Measurements from ENCODE around the gene ASB13.

ASB13 gene

GRCh38 chr10:5592070-5592469, 74.3 kb downstream of the ASB13 start:
- in situ Hi-C loops (cut with HindIII; ENCODE audit: low pct_unique_long_range_greater_than_20kb, low sequenced_read_pairs) = no loop called here

GRCh38 chr10:5591336-5591824, 75.0 kb downstream of the ASB13 start:
- TF ChIP-seq JUND (IDR thresholded peaks at IDR 0.05; ENCODE audit: low read depth) = no peak
- in situ Hi-C loops (cut with HindIII; ENCODE audit: low pct_unique_long_range_greater_than_20kb, low sequenced_read_pairs) = no loop called here
- no peak for DNase-seq (ENCODE audit: low read depth in 1 of 2, low spot score in 1 of 2)

More at GRCh38 chr10:5592070-5592469, 74.3 kb downstream of the ASB13 start:
- no peak for TF ChIP-seq JUND (IDR thresholded peaks at IDR 0.05; ENCODE audit: low read depth)
- no peak for DNase-seq (ENCODE audit: low read depth in 1 of 2, low spot score in 1 of 2)

GRCh38 chr10:5590816-5591215, 75.6 kb downstream of the ASB13 start:
- no peak for DNase-seq (ENCODE audit: low read depth in 1 of 2, low spot score in 1 of 2)
- TF ChIP-seq JUND (IDR thresholded peaks at IDR 0.05; ENCODE audit: low read depth) = no peak
- in situ Hi-C loops (cut with HindIII; ENCODE audit: low pct_unique_long_range_greater_than_20kb, low sequenced_read_pairs) = no loop called here

- no peak for DNase-seq (ENCODE audit: low read depth in 1 of 2, low spot score in 1 of 2)
- TF ChIP-seq JUND (IDR thresholded peaks at IDR 0.05; ENCODE audit: low read depth) = no peak
- in situ Hi-C loops (cut with HindIII; ENCODE audit: low pct_unique_long_range_greater_than_20kb, low sequenced_read_pairs) = no loop called here
These were observed 76.5 kb downstream of the ASB13 start for GRCh38 chr10:5589661-5590511.

- in situ Hi-C loops (cut with HindIII; ENCODE audit: low pct_unique_long_range_greater_than_20kb, low sequenced_read_pairs) = no loop called here
- no peak for DNase-seq (ENCODE audit: low read depth in 1 of 2, low spot score in 1 of 2)
- no peak for TF ChIP-seq JUND (IDR thresholded peaks at IDR 0.05; ENCODE audit: low read depth)
These were observed 77.3 kb downstream of the ASB13 start for GRCh38 chr10:5589011-5589660.

Data from T47D (cell line).